Ecto neural progenitor cell (in vitro differentiated cells): ENCODE data around the gene ALDH3A1.
A peak's percentile ranks its signal among the peaks of the same experiment; 100 is the strongest.

Experiments
- DNase-seq: peaks from one replicate; pipeline ENCODE4 v3.0.0-alpha.2; 2018; ENCODE audit warnings: low spot score

ALDH3A1 gene

DNA sequence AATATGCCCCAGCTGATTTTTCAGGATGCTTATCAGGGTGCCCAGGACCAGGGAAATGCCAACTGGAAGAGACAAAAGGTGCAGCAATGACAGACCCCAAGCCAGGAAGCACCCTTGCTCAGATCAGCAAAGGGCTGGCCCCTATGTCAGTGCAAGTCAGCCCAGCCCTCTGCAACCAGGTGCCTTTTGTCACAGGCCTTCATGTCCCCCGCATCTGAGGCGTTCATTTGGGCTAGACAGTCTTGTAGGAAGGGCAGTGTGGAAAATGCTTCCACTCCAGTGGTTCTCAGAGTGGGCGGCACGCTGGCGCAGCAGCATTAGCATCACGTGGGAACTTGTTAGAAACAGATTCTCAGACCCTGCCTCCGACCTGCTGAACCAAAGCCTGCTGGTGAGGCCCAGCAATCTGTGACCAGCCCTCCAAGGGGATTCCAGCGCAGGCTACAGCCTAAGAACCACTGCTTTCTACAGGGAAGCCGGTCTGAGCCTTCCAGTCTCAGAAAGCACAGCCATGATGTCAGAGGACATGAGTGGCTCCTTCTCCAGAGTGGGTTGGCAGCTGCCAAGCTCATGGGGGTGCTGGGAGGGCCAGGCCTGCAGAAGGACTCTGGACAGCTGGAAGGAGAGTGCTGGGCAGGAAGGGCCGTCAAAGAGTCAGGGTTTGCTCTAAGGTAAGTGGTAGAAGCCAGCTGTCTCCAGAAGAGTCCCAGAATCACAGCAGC, 44.8 kb downstream of the ALDH3A1 start:
- peak; percentile 67 for DNase-seq

GRCh38 chr17:19702217-19702641, 45.9 kb downstream of the ALDH3A1 start:
- DNase-seq, result no peak
